Activated T-cell treated with anti-CD3 and anti-CD28 coated beads, Interleukin-2, amount 50 U/mL, for 24 hours (primary cell): ENCODE measurements around the gene NPM3.
A peak's percentile ranks its signal among the peaks of the same experiment; 100 is the strongest.

ENCODE experiments used
- DNase-seq: peaks from one replicate; pipeline ENCODE4 v3.0.0-alpha.2; 2020
- H3K27ac Mint-ChIP-seq: 2 replicates; pipeline ENCODE4 v1.8.0; 2020; ENCODE audit warnings: mild to moderate bottlenecking, mixed read lengths
- H3K27me3 Mint-ChIP-seq: 2 replicates; pipeline ENCODE4 v1.8.0; 2020; ENCODE audit warnings: mixed read lengths
- H3K36me3 Mint-ChIP-seq: 2 replicates; pipeline ENCODE4 v1.8.0; 2020; ENCODE audit warnings: low read depth, mixed read lengths
- H3K4me1 Mint-ChIP-seq: 2 replicates; pipeline ENCODE4 v1.8.0; 2020; ENCODE audit warnings: low read depth, mixed read lengths
- H3K4me3 Mint-ChIP-seq: 2 replicates; pipeline ENCODE4 v1.8.0; 2020; ENCODE audit warnings: mild to moderate bottlenecking, moderate library complexity, mixed read lengths
- H3K9me3 Mint-ChIP-seq: 2 replicates; pipeline ENCODE4 v1.8.0; 2020; ENCODE audit warnings: mixed read lengths

NPM3 gene

GRCh38 chr10:101781984-101782810 is 1.0 kb downstream of the NPM3 start:
- peak overlapping the region; percentile 100 for H3K4me3 Mint-ChIP-seq
- H3K27ac Mint-ChIP-seq: peak overlapping the region; percentile 99
- H3K9me3 Mint-ChIP-seq: no peaks in the 10 kb centered on the region
- DNase-seq: peak; percentile 35
- peaks cover 64% of the 10 kb centered on the region for H3K4me1 Mint-ChIP-seq
- peaks cover 20% of the 10 kb centered on the region for H3K27me3 Mint-ChIP-seq
- peaks cover 92% of the 10 kb centered on the region for H3K36me3 Mint-ChIP-seq

- H3K27ac Mint-ChIP-seq: peak overlapping the region; percentile 99
- DNase-seq: no peak
- no peaks in the 10 kb centered on the region for H3K9me3 Mint-ChIP-seq
- H3K4me1 Mint-ChIP-seq: peaks cover 65% of the 10 kb centered on the region
- H3K4me3 Mint-ChIP-seq: peak overlapping the region; percentile 100
- peaks cover 26% of the 10 kb centered on the region for H3K27me3 Mint-ChIP-seq
- H3K36me3 Mint-ChIP-seq: peaks cover 88% of the 10 kb centered on the region
These were observed 1.6 kb downstream of the NPM3 start for GRCh38 chr10:101781655-101781983.

- Mint-ChIP-seq H3K4me3 (peak overlapping the region; percentile 100), H3K36me3 (peaks cover 83% of the 10 kb centered on the region), H3K9me3 (no peaks in the 10 kb centered on the region), H3K27me3 (peaks cover 27% of the 10 kb centered on the region), H3K4me1 (peaks cover 63% of the 10 kb centered on the region), H3K27ac (peak overlapping the region; percentile 99)
- DNase-seq: peak; percentile 84
These were observed 2.2 kb downstream of the NPM3 start for GRCh38 chr10:101780818-101781654.

- H3K9me3 Mint-ChIP-seq: no peaks in the 10 kb centered on the region
- H3K27ac Mint-ChIP-seq: peak overlapping the region; percentile 75
- no peak for DNase-seq
- peaks cover 60% of the 10 kb centered on the region for H3K4me1 Mint-ChIP-seq
- peak overlapping the region; percentile 100 for H3K4me3 Mint-ChIP-seq
- peaks cover 75% of the 10 kb centered on the region for H3K36me3 Mint-ChIP-seq
- H3K27me3 Mint-ChIP-seq: peaks cover 29% of the 10 kb centered on the region
These were observed 2.9 kb downstream of the NPM3 start for GRCh38 chr10:101780187-101780817.

GRCh38 chr10:101779544-101780186 is 3.6 kb downstream of the NPM3 start:
- H3K27ac Mint-ChIP-seq: peak overlapping the region; percentile 75
- H3K4me1 Mint-ChIP-seq: peaks cover 61% of the 10 kb centered on the region

GRCh38 chr10:101778781-101779543 is 4.3 kb downstream of the NPM3 start:
- H3K4me3 Mint-ChIP-seq: peak overlapping the region; percentile 100
- peaks cover 61% of the 10 kb centered on the region for H3K4me1 Mint-ChIP-seq
- H3K27me3 Mint-ChIP-seq: peaks cover 42% of the 10 kb centered on the region
- no peaks in the 10 kb centered on the region for H3K9me3 Mint-ChIP-seq
- DNase-seq: peak; percentile 59
- peaks cover 62% of the 10 kb centered on the region for H3K36me3 Mint-ChIP-seq
- H3K27ac Mint-ChIP-seq: peak overlapping the region; percentile 6

More at GRCh38 chr10:101779544-101780186, 3.6 kb downstream of the NPM3 start:
- Mint-ChIP-seq H3K36me3 (peaks cover 69% of the 10 kb centered on the region), H3K4me3 (peak overlapping the region; percentile 100), H3K27me3 (peaks cover 35% of the 10 kb centered on the region), H3K9me3 (no peaks in the 10 kb centered on the region)
- peak; percentile 91 for DNase-seq

- Mint-ChIP-seq H3K9me3 (no peaks in the 10 kb centered on the region), H3K27me3 (peaks cover 49% of the 10 kb centered on the region), H3K36me3 (peaks cover 55% of the 10 kb centered on the region), H3K4me1 (peaks cover 58% of the 10 kb centered on the region), H3K4me3 (no peak overlapping the region), H3K27ac (no peak overlapping the region)
- DNase-seq: no peak
These were observed 5.0 kb downstream of the NPM3 start for GRCh38 chr10:101778151-101778780.

GRCh38 chr10:101777619-101778145 is 5.6 kb downstream of the NPM3 start:
- no peak overlapping the region for H3K4me3 Mint-ChIP-seq
- H3K27ac Mint-ChIP-seq: no peak overlapping the region
- peaks cover 55% of the 10 kb centered on the region for H3K4me1 Mint-ChIP-seq
- peaks cover 49% of the 10 kb centered on the region for H3K36me3 Mint-ChIP-seq
- H3K27me3 Mint-ChIP-seq: peaks cover 55% of the 10 kb centered on the region
- no peaks in the 10 kb centered on the region for H3K9me3 Mint-ChIP-seq
- DNase-seq: no peak

- peaks cover 35% of the 10 kb centered on the region for H3K36me3 Mint-ChIP-seq
- peaks cover 69% of the 10 kb centered on the region for H3K27me3 Mint-ChIP-seq
- peak; percentile 39 for DNase-seq
- H3K4me3 Mint-ChIP-seq: no peak overlapping the region
- H3K9me3 Mint-ChIP-seq: no peaks in the 10 kb centered on the region
- H3K4me1 Mint-ChIP-seq: peaks cover 46% of the 10 kb centered on the region
- H3K27ac Mint-ChIP-seq: no peak overlapping the region
These were observed 7.0 kb downstream of the NPM3 start for GRCh38 chr10:101776161-101776817.

- Mint-ChIP-seq H3K27ac (no peak within 1 kb of the TSS), H3K4me3 (peak within 1 kb of the TSS; percentile 18), H3K4me1 (peaks cover 38% of the 10 kb centered on the region), H3K9me3 (no peaks in the 10 kb centered on the region), H3K27me3 (peaks cover 72% of the 10 kb centered on the region), H3K36me3 (peaks cover 27% of the 10 kb centered on the region)
- no peak for DNase-seq
These were observed 7.7 kb downstream of the NPM3 start, which contains the start of gene FGF8 for GRCh38 chr10:101775273-101776160. Gene FGF8, minus strand, starts transcription at chr10:101776114. Its CDS starts 214 bp downstream, at chr10:101775900.

- Mint-ChIP-seq H3K36me3 (peaks cover 20% of the 10 kb centered on the region), H3K4me3 (peak overlapping the region; percentile 29), H3K27ac (no peak overlapping the region), H3K27me3 (peaks cover 72% of the 10 kb centered on the region), H3K4me1 (peaks cover 30% of the 10 kb centered on the region), H3K9me3 (no peaks in the 10 kb centered on the region)
- DNase-seq: peak; percentile 45
These were observed 8.5 kb downstream of the NPM3 start for GRCh38 chr10:101774589-101775272.
